K562 (cell line): ENCODE data around the gene SH3RF1. TPM values are rescaled to one million over a fixed set of nuclear protein-coding genes. Genes with fewer than 3 reads are reported as not detected.

Experiments
- ATAC-seq: fragments of 200-7000 bp; cut with Tn5 transposase; 3 replicates; pipeline ENCODE4 v1.9.1; 2020; ENCODE audit warnings: moderate library complexity
- BruUV-seq: library from RNA; stranded (reverse); fragments of 400-500 nt; replicated peaks from 2 replicates; lab custom pipeline; 2021; lab: Mats Ljungman, UMichigan
- CTCF ChIA-PET: fragments of 300-600 bp; formaldehyde crosslinking; extraction: SDS; loops from one replicate; lab custom pipeline; 2021; ENCODE audit warnings: low intra/inter-chr PET ratio; lab: Yijun Ruan, JAX
- POLR2A ChIA-PET: fragments of 300-600, 350-650 bp; sonication (Branson Sonifier 250); formaldehyde crosslinking; extraction: SDS; loops from one replicate; lab custom pipeline; 2021; ENCODE audit warnings: antibody characterized with exemption, inconsistent platforms; lab: Yijun Ruan, JAX
- DNase-seq, 4 experiments: peaks; one replicate each; pipeline versions ENCODE4 v3.0.0 to v3.0.0-alpha.2; 2011 to 2018; ENCODE audit warnings: low spot score in 3 of 4, mixed read lengths in 3 of 4; ENCODE audit errors: extremely low read depth in 1 of 4
- FAIRE-seq: peaks from 2 replicates; lab custom pipeline; 2011; peaks lifted over from hg19 to GRCh38; lab: Jason Lieb, UNC
- H2AFZ ChIP-seq: 2 replicates; pipeline ENCODE4 v1.6.0; 2011; ENCODE audit warnings: low read depth, low read length, control low read depth, inconsistent platforms
- H3K27ac ChIP-seq: fragments of 200-600 bp; 3 replicates; pipeline ENCODE4 v1.8.0; 2011; ENCODE audit warnings: low read depth, mild to moderate bottlenecking, control low read depth, inconsistent platforms, low read length, moderate library complexity, mixed read lengths; ENCODE audit errors: extremely low read depth
- H3K27me3 ChIP-seq, 2 experiments: fragments of 300-600 bp in 1 of 2; 2 replicates in 1 of 2; 3 replicates in 1 of 2; pipeline versions ENCODE4 v1.6.0 to v1.8.0; 2011; ENCODE audit warnings: inconsistent platforms in 2 of 2, low read length in 2 of 2, mild to moderate bottlenecking in 1 of 2, mixed read lengths in 1 of 2, moderate library complexity in 1 of 2; ENCODE audit not compliant: control insufficient read depth in 2 of 2, insufficient read depth in 2 of 2
- H3K36me3 ChIP-seq: fragments of 300-600 bp; 3 replicates; pipeline ENCODE4 v1.8.0; 2011; ENCODE audit warnings: mild to moderate bottlenecking, low read length, inconsistent platforms; ENCODE audit not compliant: control insufficient read depth, insufficient read depth
- H3K4me1 ChIP-seq, 2 experiments: fragments of 200-600 bp in 1 of 2; replicated peaks in 1 of 2; 2 replicates in 1 of 2; 3 replicates in 1 of 2; pipeline versions ENCODE4 v1.5.1 to v1.8.0; 2011; ENCODE audit warnings: inconsistent platforms in 2 of 2, low read length in 2 of 2, mild to moderate bottlenecking in 1 of 2, mixed read lengths in 1 of 2, moderate library complexity in 1 of 2; ENCODE audit not compliant: control insufficient read depth in 2 of 2, insufficient read depth in 2 of 2
- H3K4me2 ChIP-seq: 2 replicates; pipeline ENCODE4 v1.6.1; 2011; ENCODE audit warnings: low read length, control low read depth, inconsistent platforms, mixed read lengths; ENCODE audit not compliant: insufficient read depth
- H3K4me3 ChIP-seq: fragments of 200-600 bp; sonication (generic), shearing (Covaris generic); 2 replicates; pipeline ENCODE4 v1.5.1; 2016; ENCODE audit warnings: control low read depth, inconsistent platforms
- H3K79me2 ChIP-seq: fragments of 200-600 bp; 3 replicates; pipeline ENCODE4 v1.8.0; 2011; ENCODE audit warnings: low read length, inconsistent platforms; ENCODE audit not compliant: control insufficient read depth, insufficient read depth
- H3K9ac ChIP-seq, 2 experiments: 2 replicates each; pipeline versions ENCODE4 v1.6.0 to v1.6.1; 2011; ENCODE audit warnings: low read depth in 2 of 2, low read length in 2 of 2, control low read depth in 1 of 2, inconsistent platforms in 1 of 2, mild to moderate bottlenecking in 1 of 2, mixed read lengths in 1 of 2; ENCODE audit not compliant: insufficient read depth in 1 of 2
- H3K9me1 ChIP-seq: one replicate; pipeline ENCODE4 v1.6.0; 2011; ENCODE audit warnings: inconsistent platforms, mild to moderate bottlenecking, low read length, moderate library complexity; ENCODE audit not compliant: control insufficient read depth, insufficient read depth
- H3K9me3 ChIP-seq: replicated peaks from 2 replicates; pipeline ENCODE4 v1.5.1; 2011; ENCODE audit warnings: low read depth, low read length, inconsistent platforms; ENCODE audit not compliant: control insufficient read depth, insufficient read depth
- H4K20me1 ChIP-seq: replicated peaks from 2 replicates; pipeline ENCODE4 v1.6.1; 2011; ENCODE audit warnings: low read length, inconsistent platforms, mixed read lengths; ENCODE audit not compliant: control insufficient read depth, insufficient read depth
- ATF3 ChIP-seq, 2 experiments: fragments of 450-650 bp in 1 of 2; sonication (generic) in 1 of 2; formaldehyde crosslinking in 1 of 2; IDR thresholded peaks in 1 of 2; conservative IDR thresholded peaks in 1 of 2; 2 replicates each; pipeline versions ENCODE4 v1.6.1 to v1.8.1; 2016 to 2023; ENCODE audit warnings: mild to moderate bottlenecking in 2 of 2, moderate library complexity in 2 of 2, inconsistent platforms in 1 of 2, missing genetic modification reagents in 1 of 2
- CEBPB ChIP-seq: fragments of 450-650 bp; IDR thresholded peaks from 2 replicates; pipeline ENCODE4 v1.6.1; 2016; ENCODE audit warnings: missing genetic modification characterization, missing compliant biosample characterization
- CHAMP1 ChIP-seq: fragments of 450-650 bp; IDR thresholded peaks from 2 replicates; pipeline ENCODE4 v1.6.1; 2016; ENCODE audit warnings: mild to moderate bottlenecking
- EZH2 ChIP-seq: IDR thresholded peaks from 2 replicates; pipeline ENCODE4 v1.6.1; 2012; ENCODE audit warnings: low read depth, mild to moderate bottlenecking, inconsistent platforms, low read length, borderline replicate concordance
- FOXA1 ChIP-seq: fragments of 450-650 bp; IDR thresholded peaks from 2 replicates; pipeline ENCODE4 v1.6.1; 2016; ENCODE audit warnings: mild to moderate bottlenecking, borderline replicate concordance
- HNRNPLL ChIP-seq: fragments of 200-400 bp; formaldehyde crosslinking; IDR thresholded peaks from 2 replicates; pipeline ENCODE4 v1.6.1; 2017; ENCODE audit warnings: low read length, low read depth, mild to moderate bottlenecking; ENCODE audit not compliant: poor library complexity, severe bottlenecking
- MECOM ChIP-seq: fragments of 250-450 bp; sonication (Bioruptor Pico); IDR thresholded peaks from 2 replicates; pipeline ENCODE4 v1.8.0; 2022; ENCODE audit warnings: inconsistent platforms
- MEF2A ChIP-seq: IDR thresholded peaks from 2 replicates; pipeline ENCODE4 v1.6.1; 2011; ENCODE audit warnings: low read depth, mild to moderate bottlenecking, low read length, moderate library complexity; ENCODE audit not compliant: control insufficient read depth
- NFXL1 ChIP-seq: fragments of 450-650 bp; formaldehyde crosslinking; IDR thresholded peaks from 2 replicates; pipeline ENCODE4 v1.4.0; 2021; ENCODE audit warnings: mild to moderate bottlenecking
- POLR2H ChIP-seq: IDR thresholded peaks from 2 replicates; pipeline ENCODE4 v1.6.1; 2016; ENCODE audit warnings: missing genetic modification characterization, low read depth, mild to moderate bottlenecking, control low read depth, missing compliant biosample characterization, moderate library complexity
- RNF2 ChIP-seq: sonication (generic); IDR thresholded peaks from 2 replicates; pipeline ENCODE4 v1.6.1; 2016
- SETDB1 ChIP-seq: IDR thresholded peaks from one replicate; pipeline ENCODE4 v1.6.1; 2012; ENCODE audit warnings: low read length, control low read depth, inconsistent platforms
- SLC30A9 ChIP-seq: fragments of 250-450 bp; sonication (Bioruptor Pico); IDR thresholded peaks from 2 replicates; pipeline ENCODE4 v1.8.0; 2022; ENCODE audit warnings: mild to moderate bottlenecking, moderate library complexity
- SRF ChIP-seq, 2 experiments: fragments of 250-450, 450-650 bp in 1 of 2; sonication (Bioruptor Pico) in 1 of 2; sonication (generic) in 1 of 2; formaldehyde crosslinking; IDR thresholded peaks; 2 replicates each; pipeline versions ENCODE4 v1.5.0 to v1.5.1; 2020 to 2022; ENCODE audit warnings: mild to moderate bottlenecking in 1 of 2, missing genetic modification reagents in 1 of 2
- TAL1 ChIP-seq: fragments of 450-650 bp; IDR thresholded peaks from 2 replicates; pipeline ENCODE4 v1.6.1; 2016; ENCODE audit warnings: mild to moderate bottlenecking
- THAP7 ChIP-seq: fragments of 250-450 bp; sonication (Bioruptor Pico); IDR thresholded peaks from 2 replicates; pipeline ENCODE4 v1.5.0; 2021
- ZC3H8 ChIP-seq: fragments of 450-650 bp; IDR thresholded peaks from 2 replicates; pipeline ENCODE4 v1.6.1; 2017
- ZKSCAN3 ChIP-seq: fragments of 250-450 bp; sonication (Bioruptor Pico); IDR thresholded peaks from 2 replicates; pipeline ENCODE4 v1.4.0; 2020
- ZNF12 ChIP-seq: sonication (generic); formaldehyde crosslinking; IDR thresholded peaks from 2 replicates; pipeline ENCODE4 v1.4.0; 2020; ENCODE audit warnings: mild to moderate bottlenecking, missing genetic modification reagents
- ZNF24 ChIP-seq: fragments of 450-650 bp; IDR thresholded peaks from 2 replicates; pipeline ENCODE4 v1.6.1; 2016
- ZNF282 ChIP-seq: sonication (generic); formaldehyde crosslinking; IDR thresholded peaks from 2 replicates; pipeline ENCODE4 v1.8.1; 2023; ENCODE audit warnings: missing genetic modification reagents
- ZNF316 ChIP-seq: fragments of 450-650 bp; IDR thresholded peaks from 2 replicates; pipeline ENCODE4 v1.6.1; 2016
- WGBS: fragments of 100-300 bp; shearing (Covaris generic); methylation state at CpG from one replicate; pipeline ENCODE4 v1.1.6; 2016; ENCODE audit warnings: low coverage, mixed read lengths; ENCODE audit not compliant: insufficient coverage; ENCODE audit errors: missing lambda C conversion rate; 5-methylcytosine and 5-hydroxymethylcytosine counted together
- in situ Hi-C: fragments of 300-500 bp; cut with MboI; formaldehyde crosslinking; loops from 4 replicates; pipeline ENCODE4 v1.15.0; 2018; ENCODE audit warnings: inconsistent platforms, mixed read lengths
- intact Hi-C: fragments of 100-400 bp; cut with micrococcal nuclease; formaldehyde crosslinking; loops from 2 replicates; pipeline ENCODE4 v1.14.2; 2022
- polyA plus RNA-seq, 8 experiments: library from polyadenylated mRNA; depleted of rRNA in 4 of 8; stranded (reverse) in 5 of 8; unstranded in 3 of 8; fragments of >200 nt; fragmentation: Nextera tagmentation in 2 of 8; fragmentation: Illumina TruSeq in 1 of 8; extraction: Ambion mirVana in 2 of 8; extraction: Trizol in 1 of 8; gene quantifications; 2 replicates each; pipeline versions ENCODE4 v1.2.1 to v1.2.3, GENCODE V29; 2011 to 2014; ENCODE audit warnings: inconsistent platforms in 1 of 8, missing spikeins in 1 of 8
- total RNA-seq, 7 experiments: library from RNA; depleted of rRNA in 6 of 7; stranded (reverse); fragments of >200 nt in 6 of 7; fragmentation: Illumina TruSeq in 2 of 7; extraction: Trizol in 2 of 7; gene quantifications; 2 replicates each; pipeline versions ENCODE4 v1.2.1 to v1.2.3, GENCODE V29; 2011 to 2021; ENCODE audit warnings: low replicate concordance in 1 of 7

Gene SH3RF1
- total and polyA plus RNA-seq, 9 of the 15 experiments (the other 6 are each of a cell fraction or from before 2014, with no cell fraction given) = 0.04 to 0.16 (median 0.11) TPM; not detected in 6

- TF ChIP-seq SRF (CRISPR knock-in tag; IDR thresholded peaks at IDR 0.05) (no peak), MECOM (no peak), ZNF24 (no peak), SLC30A9 (CRISPR knock-in tag) (no peak), ATF3 (IDR thresholded peaks at IDR 0.05) (no peak), ATF3 (CRISPR knock-in tag; conservative IDR thresholded peaks at IDR 0.05) (no peak), CEBPB (tag) (no peak), NFXL1 (CRISPR knock-in tag) (no peak)
- TF ChIP-seq, all 486 proteins: peak for 0
These were observed 126.6 kb downstream of the SH3RF1 start (continued) for GRCh38 chr4:169144061-169144600.

- Histone ChIP-seq H3K27me3 (no peaks in the 10 kb centered on the region; a peak in 1 of 5 replicates), H4K20me1 (no peaks in the 10 kb centered on the region), H3K9me1 (no peaks in the 10 kb centered on the region), H3K4me1 (no peaks in the 10 kb centered on the region), H3K9me3 (no peaks in the 10 kb centered on the region), H3K9ac (no peak overlapping the region), H3K4me2 (no peak overlapping the region), H3K79me2 (no peaks in the 10 kb centered on the region), H3K36me3 (no peaks in the 10 kb centered on the region), H2AFZ (no peak overlapping the region), H3K4me3 (no peak overlapping the region), H3K27ac (no peak overlapping the region)
- WGBS = under 1% methylated on average over 9 of the region's 9 CpGs
- ChIA-PET CTCF (no interaction called here), POLR2A (no interaction called here)
- DNase-seq = no peak
- intact Hi-C loops = no loop called here
- no peak for FAIRE-seq
- no TSS peak for BruUV-seq
- ATAC-seq = no peak
- in situ Hi-C loops = no loop called here
- TF ChIP-seq ZNF316 (no peak), ZNF282 (no peak), TAL1 (no peak), HNRNPLL (no peak), ZNF12 (CRISPR knock-in tag) (no peak), MEF2A (no peak), ZKSCAN3 (CRISPR knock-in tag) (no peak), THAP7 (no peak), SETDB1 (no peak), RNF2 (no peak), EZH2 (no peak), POLR2H (tag) (no peak), FOXA1 (no peak), CHAMP1 (no peak), ZC3H8 (no peak)
These were observed 127.4 kb downstream of the SH3RF1 start for GRCh38 chr4:169143335-169143734.
